CD4-positive, alpha-beta T cell treated with Interleukin-15 for 4 hours (primary cell): ENCODE data around the gene GLS2.

Experiments used
- DNase-seq: peaks from one replicate; pipeline ENCODE4 v3.0.0-alpha.2; 2020; ENCODE audit warnings: low spot score

GLS2 gene

GRCh38 chr12:56437430-56438176 is 50.4 kb downstream of the GLS2 start:
- no peak for DNase-seq

- DNase-seq, result no peak
These were observed 53.1 kb downstream of the GLS2 start for GRCh38 chr12:56434828-56435227.

- no peak for DNase-seq
These were observed 56.1 kb downstream of the GLS2 start for GRCh38 chr12:56431850-56432249.

GRCh38 chr12:56431288-56431687 is 56.7 kb downstream of the GLS2 start:
- DNase-seq, result no peak

GRCh38 chr12:56425940-56426438 is 62.0 kb downstream of the GLS2 start:
- DNase-seq, result no peak

- DNase-seq, result no peak
These were observed 62.8 kb downstream of the GLS2 start for GRCh38 chr12:56425193-56425592.
